Fibroblast of the aortic adventitia (primary cell): ENCODE results near the gene ACSM4. TPM values are rescaled to one million over a fixed set of nuclear protein-coding genes. Genes with fewer than 3 reads are reported as not detected.
"Not testable (repeated sequence)": the region's sequence is repeated elsewhere in the genome, so short reads cannot be mapped to it uniquely, and the experiment has no call there.

ENCODE experiments used
- DNase-seq: peaks from one replicate; pipeline ENCODE4 v3.0.0-alpha.2; 2010; ENCODE audit warnings: low read depth
- H3K4me3 ChIP-seq: 2 replicates; pipeline ENCODE4 v1.5.1; 2011; ENCODE audit warnings: low read depth, mild to moderate bottlenecking, control low read depth, low read length, moderate library complexity
- total RNA-seq: library from RNA; depleted of rRNA; stranded (reverse); fragments of >200 nt; gene quantifications from 2 replicates; pipeline ENCODE4 v1.2.3, GENCODE V29; 2012; ENCODE audit warnings: low replicate concordance
- TF ChIP-seq, protein P1 (sequence below): IDR thresholded peaks from 2 replicates; pipeline ENCODE4 v1.5.1; 2011; ENCODE audit warnings: mild to moderate bottlenecking, low read length, control low read depth, inconsistent platforms; ENCODE audit not compliant: insufficient read depth

Gene ACSM4, protein sequence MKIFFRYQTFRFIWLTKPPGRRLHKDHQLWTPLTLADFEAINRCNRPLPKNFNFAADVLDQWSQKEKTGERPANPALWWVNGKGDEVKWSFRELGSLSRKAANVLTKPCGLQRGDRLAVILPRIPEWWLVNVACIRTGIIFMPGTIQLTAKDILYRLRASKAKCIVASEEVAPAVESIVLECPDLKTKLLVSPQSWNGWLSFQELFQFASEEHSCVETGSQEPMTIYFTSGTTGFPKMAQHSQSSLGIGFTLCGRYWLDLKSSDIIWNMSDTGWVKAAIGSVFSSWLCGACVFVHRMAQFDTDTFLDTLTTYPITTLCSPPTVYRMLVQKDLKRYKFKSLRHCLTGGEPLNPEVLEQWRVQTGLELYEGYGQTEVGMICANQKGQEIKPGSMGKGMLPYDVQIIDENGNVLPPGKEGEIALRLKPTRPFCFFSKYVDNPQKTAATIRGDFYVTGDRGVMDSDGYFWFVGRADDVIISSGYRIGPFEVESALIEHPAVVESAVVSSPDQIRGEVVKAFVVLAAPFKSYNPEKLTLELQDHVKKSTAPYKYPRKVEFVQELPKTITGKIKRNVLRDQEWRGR
- total RNA-seq, result not detected in 2 replicates

DNA sequence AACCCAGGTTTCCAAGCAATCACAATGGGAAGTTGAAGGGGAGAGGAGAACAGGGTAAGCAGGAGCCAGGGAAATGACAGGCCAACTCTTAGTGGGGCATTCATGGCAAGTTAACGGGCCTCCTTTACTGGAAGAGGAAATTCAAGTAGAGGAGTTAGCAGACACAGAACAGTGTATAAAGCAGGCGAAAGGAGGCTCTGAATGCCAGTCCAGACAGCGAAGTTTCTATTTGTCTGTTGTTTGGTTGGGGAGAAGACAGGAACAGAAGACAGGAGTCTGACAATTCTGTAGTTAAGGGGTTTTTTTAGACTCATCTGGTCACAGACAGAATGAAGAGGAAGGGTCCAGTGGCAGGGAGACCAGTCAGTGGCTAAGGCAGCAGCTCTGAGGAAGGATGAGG, at the start of gene ACSM4:
ACSM4 (plus strand) TSS at position 301 of the 400 bp plus-strand sequence. CDS start 260 bp downstream, outside the sequence.
- DNase-seq, result no peak
- no peak within 1 kb of the TSS for H3K4me3 ChIP-seq
- TF ChIP-seq, protein P1, sequence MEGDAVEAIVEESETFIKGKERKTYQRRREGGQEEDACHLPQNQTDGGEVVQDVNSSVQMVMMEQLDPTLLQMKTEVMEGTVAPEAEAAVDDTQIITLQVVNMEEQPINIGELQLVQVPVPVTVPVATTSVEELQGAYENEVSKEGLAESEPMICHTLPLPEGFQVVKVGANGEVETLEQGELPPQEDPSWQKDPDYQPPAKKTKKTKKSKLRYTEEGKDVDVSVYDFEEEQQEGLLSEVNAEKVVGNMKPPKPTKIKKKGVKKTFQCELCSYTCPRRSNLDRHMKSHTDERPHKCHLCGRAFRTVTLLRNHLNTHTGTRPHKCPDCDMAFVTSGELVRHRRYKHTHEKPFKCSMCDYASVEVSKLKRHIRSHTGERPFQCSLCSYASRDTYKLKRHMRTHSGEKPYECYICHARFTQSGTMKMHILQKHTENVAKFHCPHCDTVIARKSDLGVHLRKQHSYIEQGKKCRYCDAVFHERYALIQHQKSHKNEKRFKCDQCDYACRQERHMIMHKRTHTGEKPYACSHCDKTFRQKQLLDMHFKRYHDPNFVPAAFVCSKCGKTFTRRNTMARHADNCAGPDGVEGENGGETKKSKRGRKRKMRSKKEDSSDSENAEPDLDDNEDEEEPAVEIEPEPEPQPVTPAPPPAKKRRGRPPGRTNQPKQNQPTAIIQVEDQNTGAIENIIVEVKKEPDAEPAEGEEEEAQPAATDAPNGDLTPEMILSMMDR, result no peak

DNA sequence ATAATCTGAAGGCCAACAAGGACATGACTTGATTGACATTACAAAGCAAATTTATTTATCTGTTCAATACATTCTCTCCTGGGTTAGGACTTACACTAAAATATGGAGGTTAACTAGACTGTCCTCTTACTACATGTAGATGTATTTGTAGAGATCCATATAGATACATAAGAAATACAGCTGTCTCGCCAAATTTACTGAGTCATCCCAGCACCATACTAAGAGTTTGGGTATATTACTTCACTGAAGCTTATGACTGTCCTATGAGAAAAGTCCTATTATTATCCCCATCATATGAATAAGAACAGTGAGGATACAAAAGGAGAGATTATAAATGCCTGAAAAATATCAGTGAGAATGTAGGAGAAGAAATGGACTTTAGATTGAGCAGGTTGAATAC, 44.8 kb upstream of the ACSM4 start:
- TF ChIP-seq, protein P1, result no peak
- H3K4me3 ChIP-seq, result no peak overlapping the region
- DNase-seq, result no peak

GRCh38 chr12:7264538-7264937, 39.3 kb upstream of the ACSM4 start:
- H3K4me3 ChIP-seq, result no peak overlapping the region
- DNase-seq, result no peak
- TF ChIP-seq, protein P1, result no peak

GRCh38 chr12:7265251-7265650, 38.6 kb upstream of the ACSM4 start:
- no peak overlapping the region for H3K4me3 ChIP-seq
- DNase-seq, result no peak
- TF ChIP-seq, protein P1, result no peak

DNA sequence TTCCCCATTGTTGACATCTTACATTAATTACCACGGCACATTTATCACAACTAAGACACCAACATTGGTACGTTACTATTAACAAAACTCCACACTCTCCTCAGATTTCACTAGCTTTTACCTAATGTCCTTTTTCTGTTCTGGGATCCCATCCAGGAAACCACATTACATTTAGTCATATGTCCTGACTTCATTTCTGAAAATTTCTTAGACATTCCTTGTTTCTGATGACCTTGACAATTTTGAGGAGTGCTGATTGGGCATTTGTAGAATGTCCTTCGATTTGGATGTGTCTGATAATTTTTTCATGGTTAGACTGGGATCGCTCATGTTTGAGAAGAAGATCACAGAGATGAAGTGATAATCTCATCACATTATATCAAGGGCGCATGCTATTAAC, 34.6 kb upstream of the ACSM4 start:
- no peak for DNase-seq

GRCh38 chr12:7271893-7272514, 31.9 kb upstream of the ACSM4 start:
- no peak overlapping the region for H3K4me3 ChIP-seq
- peak; percentile 1 for DNase-seq
- TF ChIP-seq, protein P1, result no peak

More for the DNA sequence above, 34.6 kb upstream of the ACSM4 start:
- TF ChIP-seq, protein P1, result no peak
- H3K4me3 ChIP-seq, result no peak overlapping the region

- not testable (repeated sequence) for H3K4me3 ChIP-seq, DNase-seq
Observed at GRCh38 chr12:7275482-7275881, 28.4 kb upstream of the ACSM4 start.
